OCI-LY7 (cell line): ENCODE data around the gene NSMCE1. TPM values are rescaled to one million over a fixed set of nuclear protein-coding genes. Genes with fewer than 3 reads are reported as not detected.
A peak's percentile ranks its signal among the peaks of the same experiment; 100 is the strongest.

Experiments
- BruUV-seq: library from RNA; stranded (reverse); fragments of 400-500 nt; replicated peaks from 2 replicates; lab custom pipeline; 2021; lab: Mats Ljungman, UMichigan
- CTCF ChIA-PET: fragments of 300-600 bp; sonication (Branson Sonifier 250); formaldehyde crosslinking; loops from one replicate; lab custom pipeline; 2022; ENCODE audit warnings: antibody characterized with exemption; ENCODE audit not compliant: unreplicated experiment; lab: Charles Lee
- POLR2A ChIA-PET: fragments of 300-600 bp; sonication (Branson Sonifier 250); formaldehyde crosslinking; loops from one replicate; lab custom pipeline; 2022; ENCODE audit warnings: antibody characterized with exemption; lab: Charles Lee
- DNase-seq: peaks from one replicate; pipeline ENCODE4 v3.0.0-alpha.2; 2015; ENCODE audit warnings: low spot score
- H2AFZ ChIP-seq: fragments of 200-600 bp; sonication (generic), shearing (Covaris generic); 2 replicates; pipeline ENCODE4 v1.6.1; 2014; ENCODE audit warnings: mild to moderate bottlenecking, antibody characterized with exemption, low read length, moderate library complexity
- H3K27ac ChIP-seq: fragments of 200-600 bp; sonication (generic); 2 replicates; pipeline ENCODE4 v1.5.1; 2014; ENCODE audit warnings: mixed run types, low read depth, mild to moderate bottlenecking, moderate library complexity, low read length, inconsistent platforms; ENCODE audit not compliant: poor library complexity, severe bottlenecking
- H3K36me3 ChIP-seq: fragments of 200-600 bp; sonication (generic); 2 replicates; pipeline ENCODE4 v1.6.1; 2014; ENCODE audit warnings: mild to moderate bottlenecking, antibody characterized with exemption, low read length, moderate library complexity, mixed read lengths; ENCODE audit not compliant: insufficient read depth
- H3K4me1 ChIP-seq: fragments of 200-600 bp; sonication (generic); 2 replicates; pipeline ENCODE4 v1.5.1; 2014; ENCODE audit warnings: mild to moderate bottlenecking, low read length; ENCODE audit not compliant: insufficient read depth, poor library complexity, severe bottlenecking
- H3K4me2 ChIP-seq: fragments of 200-600 bp; sonication (generic); 2 replicates; pipeline ENCODE4 v1.6.1; 2014; ENCODE audit warnings: mild to moderate bottlenecking, low read length
- H3K4me3 ChIP-seq: fragments of 200-600 bp; sonication (generic); 2 replicates; pipeline ENCODE4 v1.5.1; 2014; ENCODE audit warnings: mild to moderate bottlenecking, low read depth, low read length; ENCODE audit not compliant: poor library complexity, severe bottlenecking
- H3K79me2 ChIP-seq: fragments of 200-600 bp; sonication (generic); 2 replicates; pipeline ENCODE4 v1.6.1; 2016; ENCODE audit warnings: low read depth, mild to moderate bottlenecking, low read length, moderate library complexity, mixed read lengths; ENCODE audit not compliant: insufficient read depth
- H3K9me2 ChIP-seq: fragments of 200-600 bp; sonication (generic); 2 replicates; pipeline ENCODE4 v1.6.1; 2016; ENCODE audit warnings: mild to moderate bottlenecking, low read length, mixed read lengths; ENCODE audit not compliant: insufficient read depth
- H3K9me3 ChIP-seq: fragments of 200-600 bp; sonication (generic); 2 replicates; pipeline ENCODE4 v1.6.1; 2014; ENCODE audit warnings: mild to moderate bottlenecking, mixed run types, low read length, mixed read lengths
- H4K20me1 ChIP-seq: fragments of 200-600 bp; sonication (generic); 2 replicates; pipeline ENCODE4 v1.6.1; 2014; ENCODE audit warnings: mild to moderate bottlenecking, antibody characterized with exemption, low read length, moderate library complexity, mixed read lengths; ENCODE audit not compliant: insufficient read depth
- CTCF ChIP-seq: fragments of 200-600 bp; sonication (generic); conservative IDR thresholded peaks from 2 replicates; pipeline ENCODE4 v1.5.1; 2014; ENCODE audit warnings: mild to moderate bottlenecking, antibody characterized with exemption, low read length, moderate library complexity, mixed read lengths
- EZH2phosphoT487 ChIP-seq: fragments of 200-600 bp; sonication (generic); IDR thresholded peaks from 2 replicates; pipeline ENCODE4 v1.6.1; 2018; ENCODE audit warnings: low read depth, borderline replicate concordance, mild to moderate bottlenecking, mixed run types, antibody characterized with exemption, low read length, moderate library complexity, mixed read lengths
- intact Hi-C: fragments of 100-400 bp; cut with micrococcal nuclease; formaldehyde crosslinking; loops from one replicate; pipeline ENCODE4 v1.10.0; 2022; ENCODE audit not compliant: unreplicated experiment
- total RNA-seq, 2 experiments: library from RNA; depleted of rRNA in 1 of 2; stranded (reverse); fragments of >200 nt in 1 of 2; shearing (Covaris generic) in 1 of 2; gene quantifications; 2 replicates each; pipeline ENCODE4 v1.2.3, GENCODE V29; 2014 to 2022

The NSMCE1 gene
- total RNA-seq, 2 experiments from 2014 or later: 51.1 to 84.0 TPM

GRCh38 chr16:27182906-27183405 lies 85.6 kb downstream of the NSMCE1 start:
- no TSS peak for BruUV-seq
- Histone ChIP-seq H3K4me2 (no peak overlapping the region), H3K36me3 (no peaks in the 10 kb centered on the region), H3K79me2 (no peaks in the 10 kb centered on the region), H3K9me3 (no peaks in the 10 kb centered on the region), H3K4me1 (peaks cover 17% of the 10 kb centered on the region), H3K4me3 (no peak overlapping the region), H3K27ac (no peak overlapping the region), H2AFZ (no peak overlapping the region), H4K20me1 (no peaks in the 10 kb centered on the region), H3K9me2 (no peaks in the 10 kb centered on the region)
- intact Hi-C loops: no loop called here
- TF ChIP-seq CTCF (no peak), EZH2phosphoT487 (no peak)
- POLR2A ChIA-PET: no interaction called here
- CTCF ChIA-PET: no interaction called here
- DNase-seq: no peak

- Histone ChIP-seq H3K9me2 (no peaks in the 10 kb centered on the region), H3K27ac (no peak overlapping the region), H3K4me2 (no peak overlapping the region), H4K20me1 (no peaks in the 10 kb centered on the region), H3K79me2 (no peaks in the 10 kb centered on the region), H3K36me3 (no peaks in the 10 kb centered on the region), H3K9me3 (no peaks in the 10 kb centered on the region), H3K4me1 (peaks cover 17% of the 10 kb centered on the region), H3K4me3 (no peak overlapping the region), H2AFZ (no peak overlapping the region)
- intact Hi-C loops: no loop called here
- TF ChIP-seq CTCF: peak; percentile 48; the same call in 1 of the 2 replicates
- no peak for TF ChIP-seq EZH2phosphoT487
- POLR2A ChIA-PET: interaction anchor here (1.1 to 1.6 kb wide), 2 partner anchors 18 to 23 kb away, joined by 3 to 5 read pairs; partner anchors contain the start of gene KDM8
- BruUV-seq: no TSS peak
- DNase-seq: peak; percentile 26
- CTCF ChIA-PET: no interaction called here
These were observed 87.4 kb downstream of the NSMCE1 start for GRCh38 chr16:27181019-27181790.
